NT2/D1 (cell line): ENCODE data around the gene PARL.

Experiments used
- YY1 ChIP-seq: IDR thresholded peaks from 2 replicates; pipeline ENCODE4 v1.6.1; 2011; ENCODE audit not compliant: insufficient read length, insufficient read depth
- ZNF274 ChIP-seq: IDR thresholded peaks from 2 replicates; pipeline ENCODE4 v1.6.1; 2011; ENCODE audit warnings: mild to moderate bottlenecking, low read depth, low read length

GRCh38 chr3:183833516-183833915, 51.2 kb downstream of the PARL start:
- no peak for TF ChIP-seq YY1
- TF ChIP-seq ZNF274: no peak
